ENCODE data around the gene ENOSF1. TPM values are rescaled to one million over a fixed set of nuclear protein-coding genes. Genes with fewer than 3 reads are reported as not detected.

ENOSF1 gene
- total and polyA plus RNA-seq, 2 of the 13 experiments (the other 11 are each of a cell fraction or from before 2014, with no cell fraction given) = 37.6 to 40.1 TPM

DNA sequence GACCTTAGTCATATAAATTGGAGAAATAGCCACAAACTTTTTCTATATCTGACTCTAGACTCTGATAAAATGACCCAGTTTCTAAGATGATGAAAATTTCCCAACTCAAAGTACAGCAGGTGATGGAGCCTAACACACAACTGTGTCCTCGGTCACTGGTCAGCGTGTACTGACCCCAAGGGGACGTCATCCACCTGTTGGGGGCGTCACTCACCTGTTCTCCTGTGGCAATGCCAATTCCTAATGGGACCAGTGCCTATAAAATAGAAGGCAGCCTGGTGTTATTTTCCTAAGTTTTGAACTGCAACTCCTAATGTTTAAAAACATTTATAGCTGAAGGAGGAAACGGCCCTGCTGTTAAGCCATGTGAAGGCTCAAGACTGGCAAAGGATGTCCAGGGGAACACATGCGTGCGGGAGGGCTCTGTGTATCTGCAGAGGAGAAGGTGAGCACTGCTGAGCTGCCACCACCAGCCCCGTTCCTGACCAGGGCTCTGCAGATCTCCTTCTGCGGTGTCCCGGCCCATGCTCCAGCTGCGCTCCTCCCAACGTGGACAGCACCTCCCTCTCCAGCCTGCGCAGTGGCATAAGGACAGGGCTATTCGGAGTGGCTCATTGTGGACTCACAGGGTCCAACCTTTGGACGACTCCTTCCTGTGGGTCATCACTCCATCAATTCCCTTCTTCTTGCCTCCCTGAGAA lies 33.8 kb downstream of the ENOSF1 start:
- peaks cover 31 to 73% of the 10 kb centered on the region in 2 experiments for H3K36me3 ChIP-seq (replicated peaks in 1 of 2; ENCODE audit: control insufficient read depth in 1 of 2, insufficient read depth in 2 of 2, low read length in 2 of 2)

More for the DNA sequence above, 33.8 kb downstream of the ENOSF1 start:
- Histone ChIP-seq H3K4me3 (replicated peaks in 1 of 3; ENCODE audit: insufficient read depth in 1 of 3, low read depth in 2 of 3, low read length in 3 of 3) (no peak overlapping the region), H3K27me3 (ENCODE audit: control insufficient read depth in 1 of 2, insufficient read depth in 2 of 2, low read length in 2 of 2) (no peaks in the 10 kb centered on the region), H3K9me3 (ENCODE audit: low read length) (no peaks in the 10 kb centered on the region), H2AFZ (ENCODE audit: low read length) (no peak overlapping the region), H4K20me1 (ENCODE audit: insufficient read depth, low read length) (peaks cover 8% of the 10 kb centered on the region; the same call in 1 of the 2 replicates), H3K4me1 (ENCODE audit: insufficient read depth, low read length) (peaks cover 16% of the 10 kb centered on the region), H3K9ac (ENCODE audit: insufficient read depth, low read depth, low read length) (no peak overlapping the region), H3K79me2 (ENCODE audit: insufficient read depth, low read length) (no peaks in the 10 kb centered on the region), H3K4me2 (ENCODE audit: low read depth, low read length) (no peak overlapping the region), H3K27ac (ENCODE audit: extremely low read length, insufficient read depth, low read length) (no peak overlapping the region)
- ChIA-PET POLR2A (no interaction called here), CTCF (ENCODE audit: low intra/inter-chr PET ratio, low total read pairs) (no interaction called here)
- TF ChIP-seq ZNF660 (CRISPR knock-in tag; IDR thresholded peaks at IDR 0.05; ENCODE audit: borderline replicate concordance, low read depth) = no peak
- TF ChIP-seq, protein P1, sequence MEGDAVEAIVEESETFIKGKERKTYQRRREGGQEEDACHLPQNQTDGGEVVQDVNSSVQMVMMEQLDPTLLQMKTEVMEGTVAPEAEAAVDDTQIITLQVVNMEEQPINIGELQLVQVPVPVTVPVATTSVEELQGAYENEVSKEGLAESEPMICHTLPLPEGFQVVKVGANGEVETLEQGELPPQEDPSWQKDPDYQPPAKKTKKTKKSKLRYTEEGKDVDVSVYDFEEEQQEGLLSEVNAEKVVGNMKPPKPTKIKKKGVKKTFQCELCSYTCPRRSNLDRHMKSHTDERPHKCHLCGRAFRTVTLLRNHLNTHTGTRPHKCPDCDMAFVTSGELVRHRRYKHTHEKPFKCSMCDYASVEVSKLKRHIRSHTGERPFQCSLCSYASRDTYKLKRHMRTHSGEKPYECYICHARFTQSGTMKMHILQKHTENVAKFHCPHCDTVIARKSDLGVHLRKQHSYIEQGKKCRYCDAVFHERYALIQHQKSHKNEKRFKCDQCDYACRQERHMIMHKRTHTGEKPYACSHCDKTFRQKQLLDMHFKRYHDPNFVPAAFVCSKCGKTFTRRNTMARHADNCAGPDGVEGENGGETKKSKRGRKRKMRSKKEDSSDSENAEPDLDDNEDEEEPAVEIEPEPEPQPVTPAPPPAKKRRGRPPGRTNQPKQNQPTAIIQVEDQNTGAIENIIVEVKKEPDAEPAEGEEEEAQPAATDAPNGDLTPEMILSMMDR (CRISPR knock-in tag; IDR thresholded peaks at IDR 0.05) = peak; percentile 35; the same call in 1 of the 2 replicates
- TF ChIP-seq STAG1 (CRISPR knock-in tag; IDR thresholded peaks at IDR 0.05) = peak; percentile 31
- 0 out of 4 replicates have a peak, but pooled peaks of 1 of the 2 experiments have one; percentile 26 for TF ChIP-seq POLR2A (IDR thresholded peaks at IDR 0.05; ENCODE audit: insufficient read depth in 1 of 2, low read depth in 2 of 2, low read length in 2 of 2)
- peak; percentile 63 for TF ChIP-seq AGO2 (optimal IDR thresholded peaks at IDR 0.05; ENCODE audit: low read depth, low read length)
- no peak for TF ChIP-seq EEA1 (CRISPR knock-in tag; IDR thresholded peaks at IDR 0.05; ENCODE audit: borderline replicate concordance)
- TF ChIP-seq CEBPG (CRISPR knock-in tag; IDR thresholded peaks at IDR 0.05) = no peak
- FAIRE-seq (no peak), DNase-seq (ENCODE audit: low spot score) (no peak), ATAC-seq (no peak)
- no TSS peak for BruUV-seq (replicated peaks)
- intact Hi-C loops (cut with micrococcal nuclease; ENCODE audit: unreplicated experiment) (no loop called here), in situ Hi-C loops (cut with HindIII; ENCODE audit: extremely low pct_ligation_motif_present, low pct_unique_long_range_greater_than_20kb) (no loop called here)
- WGBS (ENCODE audit: low lambda C conversion rate) = 96% methylated on average over 9 of the region's 15 CpGs

Measured in HepG2 (cell line).